ES-I3 (cell line): ENCODE data around the gene LEFTY2.
"Not testable (repeated sequence)": the region's sequence is repeated elsewhere in the genome, so short reads cannot be mapped to it uniquely, and the experiment has no call there.

Experiments used
- H3K36me3 ChIP-seq: 2 replicates; pipeline ENCODE4 v1.6.1; 2013; ENCODE audit warnings: mild to moderate bottlenecking, low read length, control low read depth, moderate library complexity; ENCODE audit not compliant: insufficient read depth
- H3K4me1 ChIP-seq: 2 replicates; pipeline ENCODE4 v1.6.1; 2013; ENCODE audit warnings: mild to moderate bottlenecking, control low read depth, low read length; ENCODE audit not compliant: insufficient read depth
- H3K9ac ChIP-seq: 2 replicates; pipeline ENCODE4 v1.6.1; 2013; ENCODE audit warnings: low read depth, mild to moderate bottlenecking, low read length, moderate library complexity
- H3K9me3 ChIP-seq: 2 replicates; pipeline ENCODE4 v1.6.1; 2013; ENCODE audit warnings: mild to moderate bottlenecking, low read length, moderate library complexity; ENCODE audit not compliant: control insufficient read depth, insufficient read depth

Gene LEFTY2

GRCh38 chr1:225890346-225891228, 50.4 kb downstream of the LEFTY2 start:
- Histone ChIP-seq H3K9me3 (no peaks in the 10 kb centered on the region), H3K4me1 (peaks cover 22% of the 10 kb centered on the region), H3K9ac (no peak overlapping the region), H3K36me3 (no peaks in the 10 kb centered on the region)

DNA sequence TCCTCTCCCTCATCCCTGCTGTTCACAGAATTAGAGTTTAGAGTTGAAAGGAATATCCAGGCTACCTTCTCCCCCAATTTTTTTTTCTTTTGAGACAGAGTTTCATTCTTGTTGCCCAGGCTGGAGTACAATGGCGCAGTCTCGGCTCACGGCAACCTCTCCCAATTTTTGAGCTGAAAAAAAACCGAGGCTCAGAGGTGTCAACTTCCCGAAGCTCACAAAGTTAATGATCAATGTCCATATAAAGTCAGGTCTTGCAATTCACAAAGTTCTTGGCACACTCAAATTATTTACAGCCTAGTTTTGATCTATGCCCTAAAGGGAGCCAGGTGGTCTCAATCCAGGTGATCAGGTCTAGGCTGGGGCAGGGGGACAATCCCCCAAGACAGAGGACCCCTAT, 51.3 kb downstream of the LEFTY2 start:
- Histone ChIP-seq H3K4me1 (peaks cover 22% of the 10 kb centered on the region), H3K9ac (peak overlapping the region; percentile 2; the same call in 1 of the 2 replicates)

DNA sequence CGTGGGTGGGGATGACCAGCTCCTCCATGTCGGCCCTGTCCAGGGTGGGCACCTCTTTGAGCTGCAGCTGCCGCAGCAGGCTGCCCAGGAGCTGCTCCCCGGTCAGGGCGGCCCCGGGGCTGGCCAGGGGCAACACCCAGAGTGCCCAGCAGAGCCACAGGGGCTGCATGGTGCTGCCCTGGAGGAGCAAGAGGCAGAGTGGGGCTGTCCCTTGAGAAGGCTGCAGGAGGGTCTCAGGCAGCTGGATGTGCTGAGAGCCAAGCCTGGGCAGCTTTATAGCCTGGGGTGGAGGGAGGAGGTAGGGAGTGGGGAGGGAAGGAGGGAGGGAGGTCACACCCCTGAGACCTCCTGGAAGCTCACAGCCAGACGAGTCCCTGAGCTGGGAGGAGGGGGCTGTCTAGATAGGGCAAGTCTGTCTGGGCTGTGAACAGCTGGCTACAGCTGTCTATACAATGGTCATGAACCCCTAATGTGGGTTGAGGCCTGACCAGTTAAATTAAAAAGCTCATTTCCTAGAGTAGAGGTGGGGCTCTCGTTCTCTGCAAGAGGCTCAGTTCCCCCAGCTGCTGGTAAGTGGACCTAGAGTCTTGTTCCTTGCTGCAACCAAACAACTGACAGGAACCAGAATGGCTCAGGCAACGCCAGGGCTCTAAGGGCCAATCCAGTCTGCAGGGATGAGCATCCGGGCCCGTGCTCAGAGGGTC, 52.0 kb downstream of the LEFTY2 start, which contains the start of gene LEFTY1:
TSS of gene LEFTY1 (minus strand) at position 249 of the 704 bp plus-strand sequence. CDS start at position 169, 80 bp downstream.
- Histone ChIP-seq H3K9me3 (no peaks in the 10 kb centered on the region), H3K9ac (peak within 1 kb of the TSS; percentile 30), H3K4me1 (peaks cover 22% of the 10 kb centered on the region), H3K36me3 (no peaks in the 10 kb centered on the region)

More for the DNA sequence above, 51.3 kb downstream of the LEFTY2 start:
- Histone ChIP-seq H3K36me3 (no peaks in the 10 kb centered on the region), H3K9me3 (no peaks in the 10 kb centered on the region)

DNA sequence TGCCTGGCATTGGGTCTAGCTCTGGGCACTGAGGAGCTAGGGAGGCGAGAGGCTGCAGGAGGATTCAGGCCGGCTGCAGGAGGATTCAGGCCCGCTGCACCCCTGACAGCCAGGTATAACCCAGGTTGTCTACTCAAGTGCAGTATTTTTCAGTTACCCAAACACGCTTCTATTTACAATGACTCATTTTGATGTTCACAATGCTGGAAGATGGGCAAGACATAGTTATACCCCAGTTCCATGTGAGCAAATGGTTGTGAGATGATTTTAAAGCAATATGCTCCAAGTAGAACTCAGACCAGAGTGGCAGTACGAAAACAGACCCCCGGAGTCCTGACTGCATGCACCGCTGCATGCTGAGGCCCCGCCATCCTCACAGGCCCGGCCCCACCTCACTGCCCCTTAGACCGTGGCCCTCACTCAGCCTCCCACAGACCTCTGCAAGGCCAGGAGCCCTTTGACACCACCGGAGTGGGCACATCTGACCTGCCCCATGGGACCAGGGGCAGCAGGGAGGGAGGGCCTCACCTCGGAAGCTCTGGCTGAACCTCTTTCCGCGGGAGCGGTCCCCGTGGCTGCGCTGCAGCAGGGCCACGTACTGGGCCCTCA, 52.6 kb downstream of the LEFTY2 start:
- Histone ChIP-seq H3K36me3 (no peaks in the 10 kb centered on the region), H3K9ac (peak overlapping the region; percentile 30), H3K4me1 (peaks cover 22% of the 10 kb centered on the region), H3K9me3 (no peaks in the 10 kb centered on the region)

GRCh38 chr1:225887554-225888288, 53.3 kb downstream of the LEFTY2 start:
- not testable (repeated sequence) for H3K36me3 ChIP-seq, H3K9me3 ChIP-seq
- H3K4me1 ChIP-seq = peaks cover 22% of the 10 kb centered on the region
- H3K9ac ChIP-seq = peak overlapping the region; percentile 30

GRCh38 chr1:225887030-225887314, 54.0 kb downstream of the LEFTY2 start:
- Histone ChIP-seq H3K9me3 (no peaks in the 10 kb centered on the region), H3K36me3 (no peaks in the 10 kb centered on the region), H3K4me1 (peaks cover 22% of the 10 kb centered on the region), H3K9ac (no peak overlapping the region)
